NK-92 treated with Interleukin-12 subunit alpha and Interleukin-12 subunit beta, amount 100 ng/mL, for 24 hours (cell line): ENCODE results near the gene PCDHGB5.
"Not testable (repeated sequence)": the region's sequence is repeated elsewhere in the genome, so short reads cannot be mapped to it uniquely, and the experiment has no call there.

Source experiments
- DNase-seq: peaks from one replicate; lab custom pipeline; 2025; lab: John Stamatoyannopoulos, UW

The PCDHGB5 gene

GRCh38 chr5:141397756-141398551 is at the start of gene PCDHGB5:
TSS of gene PCDHGB5 (plus strand) at chr5:141397947. CDS start at chr5:141398128, 181 bp downstream.
- DNase-seq: not testable (repeated sequence)

DNA sequence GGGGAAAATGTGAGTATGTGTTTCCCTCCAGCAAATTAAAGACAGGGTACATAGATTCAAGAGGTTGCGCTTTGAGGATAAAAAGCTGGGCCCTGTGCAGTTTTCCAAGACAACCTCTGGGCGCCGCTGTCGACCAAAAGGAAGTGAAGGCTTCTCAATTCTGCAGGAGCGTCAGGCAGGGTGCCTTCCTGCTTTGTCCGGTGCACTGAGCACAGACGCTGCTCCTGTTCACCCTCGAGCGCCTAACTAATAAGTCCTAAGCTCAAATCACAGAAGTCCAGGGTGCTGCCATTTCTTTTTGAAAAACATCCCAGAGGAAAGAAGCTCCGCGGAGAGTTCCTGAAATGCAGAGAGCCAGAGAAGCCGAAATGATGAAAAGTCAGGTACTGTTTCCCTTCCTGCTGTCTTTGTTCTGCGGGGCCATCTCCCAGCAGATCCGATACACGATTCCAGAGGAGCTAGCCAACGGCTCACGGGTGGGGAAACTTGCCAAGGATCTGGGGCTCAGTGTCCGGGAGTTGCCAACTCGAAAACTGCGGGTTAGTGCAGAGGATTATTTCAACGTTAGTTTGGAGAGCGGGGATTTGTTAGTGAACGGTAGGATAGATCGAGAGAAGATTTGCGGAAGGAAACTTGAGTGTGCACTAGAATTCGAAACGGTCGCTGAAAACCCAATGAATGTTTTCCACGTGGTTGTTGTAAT is 47.7 kb upstream of the PCDHGB5 start, which contains the start of gene PCDHGB1:
PCDHGB1 (plus strand) TSS at position 183 of the 703 bp plus-strand sequence; CDS start at position 345, 162 bp downstream.
- DNase-seq: peak; percentile 17

GRCh38 chr5:141351591-141351990 is 46.2 kb upstream of the PCDHGB5 start:
- no peak for DNase-seq

DNA sequence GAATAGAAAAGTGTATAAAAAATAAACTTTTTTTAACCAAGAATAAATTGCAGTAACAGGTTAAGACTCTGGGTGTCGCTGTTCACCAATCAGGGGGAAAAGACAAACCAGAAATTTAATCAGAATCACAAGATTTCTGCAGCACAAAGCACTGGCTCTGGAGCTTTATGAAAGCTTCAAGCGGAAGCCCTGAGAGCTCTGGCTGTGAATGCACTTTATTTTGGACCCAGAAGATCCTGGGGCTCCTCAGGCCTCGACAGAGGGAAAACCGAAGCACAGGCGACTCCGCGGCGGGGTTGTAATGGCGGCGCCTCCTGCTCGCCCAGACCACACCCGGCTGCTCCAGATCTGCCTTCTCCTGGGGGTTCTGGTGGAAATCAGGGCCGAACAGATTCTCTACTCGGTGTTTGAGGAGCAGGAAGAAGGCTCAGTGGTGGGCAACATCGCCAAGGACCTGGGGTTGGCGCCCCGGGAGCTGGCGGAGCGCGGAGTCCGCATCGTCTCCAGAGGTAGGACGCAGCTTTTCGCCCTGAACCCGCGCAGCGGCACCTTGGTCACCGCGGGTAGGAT is 42.8 kb upstream of the PCDHGB5 start, which contains the start of gene PCDHGA4:
PCDHGA4 (plus strand) TSS at position 122 of the 570 bp plus-strand sequence; CDS start at position 209, 87 bp downstream.
- DNase-seq: no peak

- DNase-seq: no peak
Measured at GRCh38 chr5:141355641-141356040, 42.1 kb upstream of the PCDHGB5 start.

DNA sequence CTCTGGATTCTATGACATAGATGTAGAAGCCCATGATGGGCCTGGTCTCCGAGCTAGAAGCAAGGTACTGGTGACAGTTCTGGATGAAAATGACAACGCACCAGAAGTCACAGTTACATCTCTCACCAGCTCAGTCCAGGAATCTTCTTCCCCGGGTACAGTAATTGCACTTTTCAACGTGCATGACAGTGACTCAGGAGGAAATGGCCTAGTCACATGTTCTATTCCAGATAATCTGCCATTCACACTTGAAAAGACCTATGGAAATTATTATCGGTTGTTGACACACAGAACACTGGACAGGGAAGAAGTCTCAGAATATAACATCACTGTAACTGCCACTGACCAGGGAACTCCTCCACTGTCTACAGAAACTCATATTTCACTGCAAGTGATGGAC is 41.6 kb upstream of the PCDHGB5 start:
- no peak for DNase-seq

- DNase-seq: no peak
Measured at GRCh38 chr5:141356950-141357349, 40.8 kb upstream of the PCDHGB5 start.

DNA sequence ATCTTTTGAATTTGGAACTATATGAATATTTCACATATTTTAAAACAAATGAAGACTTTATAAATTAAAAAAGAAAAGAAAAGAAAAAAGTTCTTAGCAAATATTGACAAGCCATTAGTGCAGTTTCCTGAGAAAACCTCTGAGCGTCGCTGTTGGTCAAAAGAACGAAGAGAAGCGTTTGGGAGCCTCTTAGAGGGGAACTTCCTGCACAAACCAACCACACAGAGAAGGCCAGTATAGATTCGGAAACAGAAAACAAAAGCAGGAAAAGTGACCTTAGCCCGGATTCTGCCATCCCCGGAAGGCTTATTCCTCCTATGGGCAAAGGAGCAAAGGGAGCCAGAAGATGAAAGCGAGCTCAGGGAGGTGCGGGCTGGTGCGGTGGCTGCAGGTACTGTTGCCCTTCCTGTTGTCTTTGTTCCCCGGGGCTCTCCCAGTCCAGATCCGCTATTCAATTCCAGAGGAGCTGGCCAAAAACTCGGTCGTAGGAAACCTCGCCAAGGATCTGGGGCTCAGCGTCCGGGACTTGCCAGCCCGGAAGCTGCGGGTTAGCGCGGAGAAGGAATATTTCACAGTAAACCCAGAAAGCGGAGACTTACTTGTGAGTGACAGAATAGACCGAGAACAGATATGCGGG is 37.8 kb upstream of the PCDHGB5 start, which contains the start of gene PCDHGB2:
PCDHGB2 (plus strand) TSS at position 205 of the 637 bp plus-strand sequence; CDS start at position 347, 142 bp downstream.
- no peak for DNase-seq

- DNase-seq: no peak
Measured at GRCh38 chr5:141360685-141361084, 37.1 kb upstream of the PCDHGB5 start.

DNA sequence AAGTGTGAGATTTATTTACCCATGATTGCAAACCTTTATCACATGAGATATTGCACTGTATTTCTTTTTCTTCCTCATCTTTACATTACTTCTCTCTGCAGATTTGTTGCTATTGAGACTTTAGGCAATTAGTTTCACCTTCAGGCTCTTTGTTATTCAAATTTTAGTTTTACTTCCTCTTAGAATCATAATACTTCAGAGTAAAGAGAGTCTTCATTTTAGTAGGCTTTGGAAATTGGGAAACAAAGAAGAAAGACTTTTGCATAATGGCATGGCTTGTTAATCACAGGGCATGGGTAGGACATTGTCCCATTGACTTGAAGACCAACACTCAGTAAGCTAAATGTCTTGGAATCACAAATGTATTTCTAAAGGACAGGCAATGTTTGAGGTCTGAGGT is 35.0 kb upstream of the PCDHGB5 start:
- DNase-seq: no peak

- DNase-seq: no peak
Measured at GRCh38 chr5:141363952-141364660, 33.6 kb upstream of the PCDHGB5 start, which contains the start of gene PCDHGA5. TSS of gene PCDHGA5 (plus strand) at chr5:141364162. CDS start at chr5:141364331, 169 bp downstream.

DNA sequence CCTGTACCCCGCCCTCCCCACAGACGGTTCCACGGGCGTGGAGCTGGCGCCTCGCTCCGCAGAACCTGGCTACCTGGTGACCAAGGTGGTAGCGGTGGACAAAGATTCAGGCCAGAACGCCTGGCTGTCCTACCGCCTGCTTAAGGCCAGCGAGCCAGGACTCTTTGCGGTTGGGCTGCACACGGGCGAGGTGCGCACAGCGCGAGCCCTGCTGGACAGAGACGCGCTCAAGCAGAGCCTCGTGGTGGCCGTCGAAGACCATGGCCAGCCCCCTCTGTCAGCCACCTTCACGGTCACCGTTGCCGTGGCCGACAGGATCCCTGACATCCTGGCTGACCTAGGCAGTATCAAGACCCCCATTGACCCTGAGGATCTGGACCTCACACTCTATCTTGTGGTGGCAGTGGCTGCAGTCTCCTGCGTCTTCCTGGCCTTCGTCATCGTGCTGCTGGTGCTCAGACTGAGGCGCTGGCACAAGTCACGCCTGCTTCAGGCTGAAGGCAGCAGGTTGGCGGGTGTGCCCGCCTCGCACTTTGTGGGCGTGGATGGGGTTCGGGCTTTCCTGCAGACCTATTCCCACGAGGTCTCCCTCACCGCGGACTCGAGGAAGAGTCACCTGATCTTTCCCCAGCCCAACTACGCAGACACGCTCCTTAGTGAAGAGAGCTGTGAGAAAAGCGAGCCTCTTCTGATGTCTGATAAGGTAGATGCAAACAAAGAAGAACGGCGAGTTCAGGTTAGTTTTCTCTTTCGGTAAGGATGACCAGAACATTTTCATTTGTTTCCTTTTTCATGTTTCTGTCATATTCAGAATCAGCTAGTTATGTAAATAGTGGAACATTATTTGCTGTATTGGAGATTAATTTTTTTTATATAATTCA is 31.5 kb upstream of the PCDHGB5 start:
- DNase-seq: no peak

- no peak for DNase-seq
Measured at GRCh38 chr5:141369994-141370848, 27.5 kb upstream of the PCDHGB5 start, which contains the start of gene PCDHGB3. TSS of gene PCDHGB3 (plus strand) at chr5:141370242. CDS start at chr5:141370395, 153 bp downstream.

DNA sequence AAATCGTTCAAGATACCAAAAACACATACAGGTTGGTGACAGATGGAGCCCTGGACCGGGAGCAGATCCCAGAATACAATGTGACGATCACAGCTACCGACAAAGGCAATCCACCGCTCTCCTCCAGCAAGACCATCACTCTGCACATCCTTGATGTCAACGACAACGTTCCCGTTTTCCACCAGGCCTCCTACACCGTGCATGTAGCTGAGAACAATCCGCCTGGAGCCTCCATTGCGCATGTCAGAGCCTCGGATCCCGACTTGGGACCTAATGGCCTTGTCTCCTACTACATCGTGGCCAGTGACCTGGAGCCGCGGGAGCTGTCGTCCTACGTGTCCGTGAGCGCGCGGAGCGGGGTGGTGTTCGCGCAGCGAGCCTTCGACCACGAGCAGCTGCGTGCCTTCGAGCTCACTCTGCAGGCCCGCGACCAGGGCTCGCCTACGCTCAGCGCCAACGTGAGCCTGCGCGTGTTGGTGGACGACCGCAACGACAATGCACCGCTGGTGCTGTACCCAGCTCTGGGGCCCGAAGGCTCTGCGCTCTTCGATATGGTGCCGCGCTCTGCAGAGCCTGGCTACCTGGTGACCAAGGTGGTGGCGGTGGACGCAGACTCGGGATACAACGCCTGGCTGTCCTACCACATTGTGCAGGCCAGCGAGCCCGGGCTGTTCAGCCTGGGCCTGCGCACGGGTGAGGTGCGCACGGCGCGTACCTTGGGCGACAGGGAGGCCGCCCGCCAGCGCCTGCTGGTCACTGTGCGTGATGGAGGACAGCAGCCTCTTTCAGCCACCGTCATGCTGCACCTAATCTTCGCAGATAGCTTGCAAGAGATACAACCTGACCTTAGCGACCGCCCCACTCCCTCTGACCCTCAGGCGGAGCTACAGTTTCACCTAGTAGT is 25.9 kb upstream of the PCDHGB5 start:
- no peak for DNase-seq

GRCh38 chr5:141373673-141374317 is 24.0 kb upstream of the PCDHGB5 start, which contains the start of gene PCDHGA6:
TSS of gene PCDHGA6 (plus strand) at chr5:141373891. CDS start at chr5:141374084, 193 bp downstream.
- no peak for DNase-seq

GRCh38 chr5:141374627-141375026 is 23.1 kb upstream of the PCDHGB5 start:
- no peak for DNase-seq

GRCh38 chr5:141375444-141376155 is 22.1 kb upstream of the PCDHGB5 start:
- not testable (repeated sequence) for DNase-seq
